Calu3 (cell line): ENCODE data around the gene MLIP. TPM values are rescaled to one million over a fixed set of nuclear protein-coding genes. Genes with fewer than 3 reads are reported as not detected.
A peak's percentile ranks its signal among the peaks of the same experiment; 100 is the strongest.

Experiments
- BruUV-seq: library from RNA; stranded (reverse); fragments of 400-500 nt; replicated peaks from 2 replicates; lab custom pipeline; 2021; lab: Mats Ljungman, UMichigan
- CTCF ChIA-PET: fragments of 300-600 bp; sonication (Branson Sonifier 250); formaldehyde crosslinking; loops from one replicate; lab custom pipeline; 2022; ENCODE audit warnings: antibody characterized with exemption; lab: Charles Lee
- DNase-seq: peaks from one replicate; pipeline ENCODE4 v3.0.0; 2022
- H3K27ac Mint-ChIP-seq: one replicate; pipeline ENCODE4 v1.8.0; 2022; ENCODE audit warnings: mixed read lengths; ENCODE audit not compliant: unreplicated experiment
- H3K27me3 Mint-ChIP-seq: one replicate; pipeline ENCODE4 v1.8.0; 2022; ENCODE audit warnings: mixed read lengths; ENCODE audit not compliant: unreplicated experiment
- H3K36me3 Mint-ChIP-seq: one replicate; pipeline ENCODE4 v1.8.0; 2022; ENCODE audit warnings: mild to moderate bottlenecking, moderate library complexity, mixed read lengths; ENCODE audit not compliant: insufficient read depth, unreplicated experiment
- H3K4me1 Mint-ChIP-seq: one replicate; pipeline ENCODE4 v1.8.0; 2022; ENCODE audit warnings: mild to moderate bottlenecking, low read depth, mixed read lengths; ENCODE audit not compliant: unreplicated experiment
- H3K4me3 Mint-ChIP-seq: one replicate; pipeline ENCODE4 v1.8.0; 2022; ENCODE audit warnings: mild to moderate bottlenecking, low read depth, moderate library complexity, mixed read lengths; ENCODE audit not compliant: unreplicated experiment
- H3K9me3 Mint-ChIP-seq: one replicate; pipeline ENCODE4 v1.8.0; 2022; ENCODE audit warnings: low read depth, mixed read lengths; ENCODE audit not compliant: unreplicated experiment
- CTCF ChIP-seq: fragments of 200-600 bp; IDR thresholded peaks from one replicate; pipeline ENCODE4 v1.8.0; 2022; ENCODE audit warnings: antibody characterized with exemption; ENCODE audit not compliant: unreplicated experiment
- intact Hi-C: fragments of 100-400 bp; cut with micrococcal nuclease; formaldehyde crosslinking; loops from one replicate; pipeline ENCODE4 v1.10.0; 2022; ENCODE audit not compliant: unreplicated experiment
- total RNA-seq: library from RNA; stranded (reverse); gene quantifications from 2 replicates; pipeline ENCODE4 v1.2.3, GENCODE V29; 2022

The MLIP gene
- total RNA-seq, 1 experiment from 2014 or later, result 1.4 TPM

DNA sequence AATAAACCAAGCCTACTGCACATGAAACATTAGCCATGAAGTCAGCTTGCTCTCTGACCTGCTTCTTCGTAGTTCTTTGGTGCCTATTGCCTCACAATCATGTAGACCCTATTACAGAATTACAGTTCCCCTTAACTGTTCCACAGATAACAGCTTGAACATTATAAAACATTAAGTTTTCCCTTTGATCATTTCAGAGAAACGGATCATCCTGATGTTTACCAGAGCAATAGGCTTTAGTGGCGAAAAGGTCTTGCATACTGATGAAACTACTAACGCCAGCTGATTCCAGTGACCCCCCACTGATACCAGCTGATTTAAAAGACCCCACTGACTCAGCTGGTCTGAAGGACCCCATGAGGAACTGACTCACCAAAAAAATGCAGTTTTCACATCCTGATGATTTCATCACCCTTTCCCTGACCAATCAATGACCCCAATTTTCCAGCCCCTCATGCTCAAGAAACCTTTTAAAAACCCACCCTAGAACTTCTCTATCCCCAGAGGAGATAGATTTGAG is 39.4 kb upstream of the MLIP start:
- no peak overlapping the region for H3K27ac Mint-ChIP-seq

GRCh38 chr6:54072635-54073313 is 38.5 kb upstream of the MLIP start:
- Mint-ChIP-seq H3K36me3 (peaks cover 4% of the 10 kb centered on the region), H3K27me3 (no peaks in the 10 kb centered on the region), H3K4me1 (peaks cover 32% of the 10 kb centered on the region), H3K4me3 (no peak overlapping the region), H3K27ac (no peak overlapping the region), H3K9me3 (no peaks in the 10 kb centered on the region)
- DNase-seq, result no peak
- no peak for TF ChIP-seq CTCF
- BruUV-seq, result no TSS peak
- intact Hi-C loops, result no loop called here
- CTCF ChIA-PET, result no interaction called here

More for the DNA sequence above, 39.4 kb upstream of the MLIP start:
- intact Hi-C loops, result no loop called here
- no peak for DNase-seq
- Mint-ChIP-seq H3K4me1 (peaks cover 32% of the 10 kb centered on the region), H3K27me3 (no peaks in the 10 kb centered on the region), H3K36me3 (peaks cover 4% of the 10 kb centered on the region), H3K9me3 (no peaks in the 10 kb centered on the region), H3K4me3 (no peak overlapping the region)
- no TSS peak for BruUV-seq
- CTCF ChIA-PET, result no interaction called here
- no peak for TF ChIP-seq CTCF

- H3K27ac Mint-ChIP-seq, result no peak overlapping the region
- no peak overlapping the region for H3K4me3 Mint-ChIP-seq
- peaks cover 32% of the 10 kb centered on the region for H3K4me1 Mint-ChIP-seq
- CTCF ChIA-PET, result no interaction called here
- intact Hi-C loops, result no loop called here
- no peak for TF ChIP-seq CTCF
- H3K27me3 Mint-ChIP-seq, result no peaks in the 10 kb centered on the region
- H3K9me3 Mint-ChIP-seq, result no peaks in the 10 kb centered on the region
- DNase-seq, result no peak
- H3K36me3 Mint-ChIP-seq, result peaks cover 4% of the 10 kb centered on the region
- BruUV-seq, result no TSS peak
Observed at GRCh38 chr6:54073487-54073886, 37.8 kb upstream of the MLIP start.

GRCh38 chr6:54074109-54074508 is 37.1 kb upstream of the MLIP start:
- Mint-ChIP-seq H3K27me3 (no peaks in the 10 kb centered on the region), H3K27ac (peak overlapping the region; percentile 58), H3K4me3 (peak overlapping the region; percentile 57), H3K4me1 (peaks cover 32% of the 10 kb centered on the region), H3K9me3 (no peaks in the 10 kb centered on the region), H3K36me3 (peaks cover 4% of the 10 kb centered on the region)
- CTCF ChIA-PET, result interaction anchor here (1.0 kb wide), 1 partner anchor 13 kb away, joined by 3 read pairs; no protein-coding TSS in a partner anchor
- BruUV-seq, result no TSS peak
- peak; percentile 16 for DNase-seq
- intact Hi-C loops, result no loop called here
- no peak for TF ChIP-seq CTCF
